B cell (primary cell): ENCODE data around the gene PSMG4. TPM values are rescaled to one million over a fixed set of nuclear protein-coding genes. Genes with fewer than 3 reads are reported as not detected.

Experiments
- ATAC-seq: fragments of 200-7000 bp; cut with Tn5 transposase; one replicate; pipeline ENCODE4 v1.10.0; 2021; ENCODE audit warnings: low read depth, mild to moderate bottlenecking, moderate number of reproducible peaks, moderate library complexity
- CTCF ChIA-PET: fragments of 350-600 bp; sonication (Branson Sonifier 250); formaldehyde crosslinking; loops from one replicate; lab custom pipeline; 2021; ENCODE audit warnings: antibody characterized with exemption, inconsistent platforms; lab: Charles Lee
- POLR2A ChIA-PET: fragments of 350-600 bp; sonication (Branson Sonifier 250); formaldehyde crosslinking; loops from one replicate; lab custom pipeline; 2021; ENCODE audit warnings: antibody characterized with exemption; lab: Charles Lee
- DNase-seq: peaks from one replicate; pipeline ENCODE4 v3.0.0; 2013
- H2AFZ ChIP-seq: 2 replicates; pipeline ENCODE4 v1.6.1; 2012; ENCODE audit warnings: mild to moderate bottlenecking, low read depth, low read length; ENCODE audit not compliant: insufficient read depth, poor library complexity, severe bottlenecking
- H3K27ac ChIP-seq, 2 donors: 1 replicate in 1 of 2; 2 replicates in 1 of 2; pipeline ENCODE4 v1.5.1; 2012 to 2013; ENCODE audit warnings: low read length in 2 of 2, mild to moderate bottlenecking in 2 of 2, moderate library complexity in 1 of 2
- H3K27me3 ChIP-seq, 4 experiments: fragments of 200-600 bp in 1 of 4; sonication (generic) in 1 of 4; replicated peaks in 1 of 4; 1 replicate in 2 of 4; 2 replicates in 2 of 4; pipeline versions ENCODE4 v1.6.1 to v1.7.0; 2013 to 2016; ENCODE audit warnings: low read length in 3 of 4, mild to moderate bottlenecking in 2 of 4, mixed read lengths in 1 of 4, moderate library complexity in 1 of 4; ENCODE audit not compliant: insufficient read depth in 4 of 4, control insufficient read depth in 3 of 4; ENCODE audit errors: control extremely low read depth in 1 of 4
- H3K36me3 ChIP-seq, 2 experiments: replicated peaks in 1 of 2; 1 replicate in 1 of 2; 2 replicates in 1 of 2; pipeline versions ENCODE4 v1.6.1 to v1.7.1; 2013; ENCODE audit warnings: low read length in 1 of 2; ENCODE audit not compliant: insufficient read depth in 2 of 2, control insufficient read depth in 1 of 2; ENCODE audit errors: control extremely low read depth in 1 of 2, extremely low read depth in 1 of 2
- H3K4me1 ChIP-seq, 2 donors: fragments of 200-600 bp in 1 of 2; sonication (generic) in 1 of 2; 1 replicate in 1 of 2; 2 replicates in 1 of 2; pipeline versions ENCODE4 v1.5.1 to v1.6.1; 2013 to 2017; ENCODE audit warnings: low read length in 2 of 2; ENCODE audit not compliant: control insufficient read depth in 2 of 2, insufficient read depth in 2 of 2
- H3K4me2 ChIP-seq: replicated peaks from 2 replicates; pipeline ENCODE3; 2012; ENCODE audit warnings: mild to moderate bottlenecking, low read depth, low read length; ENCODE audit not compliant: poor library complexity, severe bottlenecking
- H3K4me3 ChIP-seq, 5 experiments: fragments of 200-600 bp in 1 of 5; sonication (generic) in 1 of 5; 1 replicate in 3 of 5; 2 replicates in 2 of 5; pipeline versions ENCODE4 v1.5.1 to v1.7.0; 2011 to 2016; ENCODE audit warnings: low read length in 4 of 5, mild to moderate bottlenecking in 4 of 5, low read depth in 2 of 5, control low read depth in 1 of 5, moderate library complexity in 1 of 5; ENCODE audit not compliant: insufficient read depth in 1 of 5; ENCODE audit errors: control extremely low read depth in 1 of 5, extremely low read depth in 1 of 5
- H3K79me2 ChIP-seq: fragments of 200-600 bp; sonication (generic); one replicate; pipeline ENCODE4 v1.6.0; 2016; ENCODE audit warnings: low read length; ENCODE audit not compliant: control insufficient read depth, insufficient read depth
- H3K9ac ChIP-seq: fragments of 200-600 bp; sonication (generic); 2 replicates; pipeline ENCODE4 v1.6.1; 2017; ENCODE audit warnings: mild to moderate bottlenecking, low read length, moderate library complexity
- H3K9me3 ChIP-seq, 3 donors: one replicate each; pipeline versions ENCODE4 v1.6.1 to v1.7.1; 2013; ENCODE audit warnings: low read length in 2 of 3; ENCODE audit not compliant: control insufficient read depth in 2 of 3, insufficient read depth in 1 of 3; ENCODE audit errors: control extremely low read depth in 1 of 3
- H4K20me1 ChIP-seq: 2 replicates; pipeline ENCODE4 v1.6.0; 2012; ENCODE audit warnings: mild to moderate bottlenecking, low read length; ENCODE audit not compliant: insufficient read depth, control insufficient read depth, poor library complexity, severe bottlenecking
- H3K27ac Mint-ChIP-seq: one replicate; pipeline ENCODE4 v1.8.0; 2021; ENCODE audit warnings: mixed read lengths
- H3K27me3 Mint-ChIP-seq: one replicate; pipeline ENCODE4 v1.8.0; 2021; ENCODE audit warnings: mixed read lengths
- H3K4me1 Mint-ChIP-seq: one replicate; pipeline ENCODE4 v1.8.0; 2021; ENCODE audit warnings: mixed read lengths
- H3K4me3 Mint-ChIP-seq: one replicate; pipeline ENCODE4 v1.8.0; 2021; ENCODE audit warnings: mixed read lengths
- H3K9me3 Mint-ChIP-seq: one replicate; pipeline ENCODE4 v1.8.0; 2022; ENCODE audit warnings: mixed read lengths; ENCODE audit not compliant: insufficient read depth
- CTCF ChIP-seq: fragments of 200-600 bp; IDR thresholded peaks from one replicate; pipeline ENCODE4 v1.8.0; 2022; ENCODE audit warnings: antibody characterized with exemption, mild to moderate bottlenecking
- EZH2 ChIP-seq: IDR thresholded peaks from 2 replicates; pipeline ENCODE4 v1.6.1; 2012; ENCODE audit warnings: borderline replicate concordance, low read depth, mild to moderate bottlenecking, moderate library complexity, low read length; ENCODE audit not compliant: insufficient read depth, poor library complexity, severe bottlenecking
- WGBS: methylation state at CpG from one replicate; pipeline ENCODE4 v1.1.5; 2013; ENCODE audit warnings: missing lambda C conversion rate; ENCODE audit not compliant: insufficient coverage; 5-methylcytosine and 5-hydroxymethylcytosine counted together
- intact Hi-C: fragments of 100-400 bp; cut with micrococcal nuclease; formaldehyde crosslinking; loops from one replicate; pipeline ENCODE4 v1.10.0; 2022
- polyA plus RNA-seq: library from polyadenylated mRNA; depleted of rRNA; stranded (reverse); fragments of >200 nt; gene quantifications from 2 replicates; pipeline ENCODE4 v1.2.3, GENCODE V29; 2012
- total RNA-seq, 2 donors: library from RNA; stranded (reverse); fragments of 120-200 nt in 1 of 2; gene quantifications; 1 replicate in 1 of 2; 2 replicates in 1 of 2; pipeline versions ENCODE4 v1.2.3 to v1.2.4, GENCODE V29; 2013 to 2022

PSMG4 gene
- total and polyA plus RNA-seq, 2 donors (not counting 1 experiment from before 2014, with no cell fraction given): 31.9 to 42.4 TPM

- POLR2A ChIA-PET: no interaction called here
- no peaks in the 10 kb centered on the region for H3K27me3 ChIP-seq
- H3K27me3 Mint-ChIP-seq: no peaks in the 10 kb centered on the region
- ATAC-seq: no peak
- H3K4me3 ChIP-seq: no peak overlapping the region
- H3K4me3 Mint-ChIP-seq: no peak overlapping the region
- H3K27ac ChIP-seq: no peak overlapping the region
- H3K9me3 ChIP-seq: no peaks in the 10 kb centered on the region
- H4K20me1 ChIP-seq: no peaks in the 10 kb centered on the region
- H3K4me1 ChIP-seq: no peaks in the 10 kb centered on the region
- H2AFZ ChIP-seq: no peak overlapping the region
- no peak for DNase-seq
- WGBS: 82% methylated on average over 19 of the region's 21 CpGs
- intact Hi-C loops: no loop called here
- H3K4me2 ChIP-seq: no peak overlapping the region
- H3K9me3 Mint-ChIP-seq: no peaks in the 10 kb centered on the region
- no peak for TF ChIP-seq CTCF
- TF ChIP-seq EZH2: no peak
- H3K27ac Mint-ChIP-seq: no peak overlapping the region
- no peaks in the 10 kb centered on the region for H3K79me2 ChIP-seq
- H3K9ac ChIP-seq: no peak overlapping the region
- H3K4me1 Mint-ChIP-seq: no peaks in the 10 kb centered on the region
- H3K36me3 ChIP-seq: no peaks in the 10 kb centered on the region
- CTCF ChIA-PET: interaction anchor here (0.6 to 3.6 kb wide), 2 partner anchors 230 to 443 kb away, joined by 3 to 18 read pairs; no protein-coding TSS in a partner anchor
These were observed 30.2 kb downstream of the PSMG4 start for GRCh38 chr6:3288711-3289663.

GRCh38 chr6:3289664-3290055 lies 30.9 kb downstream of the PSMG4 start:
- Histone ChIP-seq H3K4me2 (no peak overlapping the region), H3K27ac (no peak overlapping the region), H3K4me3 (no peak overlapping the region), H3K4me1 (no peaks in the 10 kb centered on the region), H3K79me2 (no peaks in the 10 kb centered on the region), H3K36me3 (no peaks in the 10 kb centered on the region), H4K20me1 (no peaks in the 10 kb centered on the region), H3K9me3 (no peaks in the 10 kb centered on the region), H3K9ac (no peak overlapping the region), H3K27me3 (no peaks in the 10 kb centered on the region), H2AFZ (no peak overlapping the region)
- ATAC-seq: no peak
- Mint-ChIP-seq H3K27me3 (peaks cover under 1% of the 10 kb centered on the region), H3K9me3 (no peaks in the 10 kb centered on the region), H3K4me1 (no peaks in the 10 kb centered on the region), H3K4me3 (no peak overlapping the region), H3K27ac (no peak overlapping the region)
- intact Hi-C loops: no loop called here
- no peak for DNase-seq
- no peak for TF ChIP-seq CTCF
- no peak for TF ChIP-seq EZH2
- POLR2A ChIA-PET: no interaction called here
- WGBS: 81% methylated on average over 6 of the region's 7 CpGs
- CTCF ChIA-PET: interaction anchor here (0.6 to 3.6 kb wide), 3 partner anchors 165 to 442 kb away, joined by 3 to 18 read pairs (median 4); no protein-coding TSS in a partner anchor
